K562 (cell line): ENCODE data around the gene CAMK2D. TPM values are rescaled to one million over a fixed set of nuclear protein-coding genes. Genes with fewer than 3 reads are reported as not detected.

Experiments used
- ATAC-seq: fragments of 200-7000 bp; cut with Tn5 transposase; 3 replicates; pipeline ENCODE4 v1.9.1; 2020; ENCODE audit warnings: moderate library complexity
- BruUV-seq: library from RNA; stranded (reverse); fragments of 400-500 nt; replicated peaks from 2 replicates; lab custom pipeline; 2021; lab: Mats Ljungman, UMichigan
- CTCF ChIA-PET: fragments of 300-600 bp; formaldehyde crosslinking; extraction: SDS; loops from one replicate; lab custom pipeline; 2021; ENCODE audit warnings: low intra/inter-chr PET ratio; lab: Yijun Ruan, JAX
- POLR2A ChIA-PET: fragments of 300-600, 350-650 bp; sonication (Branson Sonifier 250); formaldehyde crosslinking; extraction: SDS; loops from one replicate; lab custom pipeline; 2021; ENCODE audit warnings: antibody characterized with exemption, inconsistent platforms; lab: Yijun Ruan, JAX
- DNase-seq, 4 experiments: peaks; one replicate each; pipeline versions ENCODE4 v3.0.0 to v3.0.0-alpha.2; 2011 to 2018; ENCODE audit warnings: low spot score in 3 of 4, mixed read lengths in 3 of 4; ENCODE audit errors: extremely low read depth in 1 of 4
- FAIRE-seq: peaks from 2 replicates; lab custom pipeline; 2011; peaks lifted over from hg19 to GRCh38; lab: Jason Lieb, UNC
- H2AFZ ChIP-seq: 2 replicates; pipeline ENCODE4 v1.6.0; 2011; ENCODE audit warnings: low read depth, low read length, control low read depth, inconsistent platforms
- H3K27ac ChIP-seq: fragments of 200-600 bp; 3 replicates; pipeline ENCODE4 v1.8.0; 2011; ENCODE audit warnings: low read depth, mild to moderate bottlenecking, control low read depth, inconsistent platforms, low read length, moderate library complexity, mixed read lengths; ENCODE audit errors: extremely low read depth
- H3K27me3 ChIP-seq, 2 experiments: fragments of 300-600 bp in 1 of 2; 2 replicates in 1 of 2; 3 replicates in 1 of 2; pipeline versions ENCODE4 v1.6.0 to v1.8.0; 2011; ENCODE audit warnings: inconsistent platforms in 2 of 2, low read length in 2 of 2, mild to moderate bottlenecking in 1 of 2, mixed read lengths in 1 of 2, moderate library complexity in 1 of 2; ENCODE audit not compliant: control insufficient read depth in 2 of 2, insufficient read depth in 2 of 2
- H3K36me3 ChIP-seq: fragments of 300-600 bp; 3 replicates; pipeline ENCODE4 v1.8.0; 2011; ENCODE audit warnings: mild to moderate bottlenecking, low read length, inconsistent platforms; ENCODE audit not compliant: control insufficient read depth, insufficient read depth
- H3K4me1 ChIP-seq, 2 experiments: fragments of 200-600 bp in 1 of 2; replicated peaks in 1 of 2; 2 replicates in 1 of 2; 3 replicates in 1 of 2; pipeline versions ENCODE4 v1.5.1 to v1.8.0; 2011; ENCODE audit warnings: inconsistent platforms in 2 of 2, low read length in 2 of 2, mild to moderate bottlenecking in 1 of 2, mixed read lengths in 1 of 2, moderate library complexity in 1 of 2; ENCODE audit not compliant: control insufficient read depth in 2 of 2, insufficient read depth in 2 of 2
- H3K4me2 ChIP-seq: 2 replicates; pipeline ENCODE4 v1.6.1; 2011; ENCODE audit warnings: low read length, control low read depth, inconsistent platforms, mixed read lengths; ENCODE audit not compliant: insufficient read depth
- H3K4me3 ChIP-seq: fragments of 200-600 bp; sonication (generic), shearing (Covaris generic); 2 replicates; pipeline ENCODE4 v1.5.1; 2016; ENCODE audit warnings: control low read depth, inconsistent platforms
- H3K79me2 ChIP-seq: fragments of 200-600 bp; 3 replicates; pipeline ENCODE4 v1.8.0; 2011; ENCODE audit warnings: low read length, inconsistent platforms; ENCODE audit not compliant: control insufficient read depth, insufficient read depth
- H3K9ac ChIP-seq, 2 experiments: 2 replicates each; pipeline versions ENCODE4 v1.6.0 to v1.6.1; 2011; ENCODE audit warnings: low read depth in 2 of 2, low read length in 2 of 2, control low read depth in 1 of 2, inconsistent platforms in 1 of 2, mild to moderate bottlenecking in 1 of 2, mixed read lengths in 1 of 2; ENCODE audit not compliant: insufficient read depth in 1 of 2
- H3K9me1 ChIP-seq: one replicate; pipeline ENCODE4 v1.6.0; 2011; ENCODE audit warnings: inconsistent platforms, mild to moderate bottlenecking, low read length, moderate library complexity; ENCODE audit not compliant: control insufficient read depth, insufficient read depth
- H3K9me3 ChIP-seq: replicated peaks from 2 replicates; pipeline ENCODE4 v1.5.1; 2011; ENCODE audit warnings: low read depth, low read length, inconsistent platforms; ENCODE audit not compliant: control insufficient read depth, insufficient read depth
- H4K20me1 ChIP-seq: replicated peaks from 2 replicates; pipeline ENCODE4 v1.6.1; 2011; ENCODE audit warnings: low read length, inconsistent platforms, mixed read lengths; ENCODE audit not compliant: control insufficient read depth, insufficient read depth
- SLC30A9 ChIP-seq: fragments of 250-450 bp; sonication (Bioruptor Pico); IDR thresholded peaks from 2 replicates; pipeline ENCODE4 v1.8.0; 2022; ENCODE audit warnings: mild to moderate bottlenecking, moderate library complexity
- TFAM ChIP-seq: fragments of 250-450 bp; sonication (Bioruptor Pico); conservative IDR thresholded peaks from 2 replicates; pipeline ENCODE4 v1.5.0; 2021; ENCODE audit warnings: mild to moderate bottlenecking, moderate library complexity
- YBX1 ChIP-seq: fragments of 450-650 bp; IDR thresholded peaks from 2 replicates; pipeline ENCODE4 v1.7.1; 2016; ENCODE audit warnings: mild to moderate bottlenecking
- ZFP91 ChIP-seq: sonication (generic); formaldehyde crosslinking; IDR thresholded peaks from 2 replicates; pipeline ENCODE4 v1.8.0; 2022; ENCODE audit warnings: mild to moderate bottlenecking, missing genetic modification reagents
- ZNF280A ChIP-seq: fragments of 450-650 bp; IDR thresholded peaks from 2 replicates; pipeline ENCODE4 v1.6.1; 2018; ENCODE audit warnings: mild to moderate bottlenecking, low read depth; ENCODE audit not compliant: partially characterized antibody
- ZNF561 ChIP-seq: fragments of 450-650 bp; formaldehyde crosslinking; conservative IDR thresholded peaks from 2 replicates; pipeline ENCODE4 v1.4.0; 2020; ENCODE audit warnings: mild to moderate bottlenecking, moderate library complexity
- WGBS: fragments of 100-300 bp; shearing (Covaris generic); methylation state at CpG from one replicate; pipeline ENCODE4 v1.1.6; 2016; ENCODE audit warnings: low coverage, mixed read lengths; ENCODE audit not compliant: insufficient coverage; ENCODE audit errors: missing lambda C conversion rate; 5-methylcytosine and 5-hydroxymethylcytosine counted together
- in situ Hi-C: fragments of 300-500 bp; cut with MboI; formaldehyde crosslinking; loops from 4 replicates; pipeline ENCODE4 v1.15.0; 2018; ENCODE audit warnings: inconsistent platforms, mixed read lengths
- intact Hi-C: fragments of 100-400 bp; cut with micrococcal nuclease; formaldehyde crosslinking; loops from 2 replicates; pipeline ENCODE4 v1.14.2; 2022
- polyA plus RNA-seq, 8 experiments: library from polyadenylated mRNA; depleted of rRNA in 4 of 8; stranded (reverse) in 5 of 8; unstranded in 3 of 8; fragments of >200 nt; fragmentation: Nextera tagmentation in 2 of 8; fragmentation: Illumina TruSeq in 1 of 8; extraction: Ambion mirVana in 2 of 8; extraction: Trizol in 1 of 8; gene quantifications; 2 replicates each; pipeline versions ENCODE4 v1.2.1 to v1.2.3, GENCODE V29; 2011 to 2014; ENCODE audit warnings: inconsistent platforms in 1 of 8, missing spikeins in 1 of 8
- total RNA-seq, 7 experiments: library from RNA; depleted of rRNA in 6 of 7; stranded (reverse); fragments of >200 nt in 6 of 7; fragmentation: Illumina TruSeq in 2 of 7; extraction: Trizol in 2 of 7; gene quantifications; 2 replicates each; pipeline versions ENCODE4 v1.2.1 to v1.2.3, GENCODE V29; 2011 to 2021; ENCODE audit warnings: low replicate concordance in 1 of 7
- TF ChIP-seq, protein P1 (sequence below): fragments of 150-350 bp; conservative IDR thresholded peaks from 2 replicates; pipeline ENCODE4 v1.6.1; 2014; ENCODE audit warnings: low read length

CAMK2D gene
- total and polyA plus RNA-seq, 9 of the 15 experiments (the other 6 are each of a cell fraction or from before 2014, with no cell fraction given): 0.01 to 0.33 (median 0.04) TPM; not detected in 2

- no peak for TF ChIP-seq ZNF280A
- no peak for TF ChIP-seq ZNF561 (CRISPR knock-in tag)
- TF ChIP-seq ZFP91 (CRISPR knock-in tag): no peak
Observed at GRCh38 chr4:113697429-113697828, 64.1 kb downstream of the CAMK2D start (continued).

- Histone ChIP-seq H3K4me3 (no peak overlapping the region), H3K36me3 (no peaks in the 10 kb centered on the region), H3K4me1 (no peaks in the 10 kb centered on the region), H2AFZ (no peak overlapping the region), H3K27ac (no peak overlapping the region), H3K9ac (no peak overlapping the region), H3K27me3 (no peaks in the 10 kb centered on the region), H3K9me3 (no peaks in the 10 kb centered on the region), H3K79me2 (no peaks in the 10 kb centered on the region), H4K20me1 (no peaks in the 10 kb centered on the region), H3K4me2 (no peak overlapping the region), H3K9me1 (no peaks in the 10 kb centered on the region)
- 0% methylated on average over 2 of the region's 3 CpGs for WGBS
- ChIA-PET CTCF (no interaction called here), POLR2A (no interaction called here)
- ATAC-seq (no peak), DNase-seq (no peak), FAIRE-seq (no peak)
- in situ Hi-C loops (no loop called here), intact Hi-C loops (no loop called here)
- BruUV-seq: no TSS peak
- no peak for TF ChIP-seq TFAM (CRISPR knock-in tag)
- no peak for TF ChIP-seq SLC30A9 (CRISPR knock-in tag)
- TF ChIP-seq YBX1: no peak
- TF ChIP-seq, protein P1, sequence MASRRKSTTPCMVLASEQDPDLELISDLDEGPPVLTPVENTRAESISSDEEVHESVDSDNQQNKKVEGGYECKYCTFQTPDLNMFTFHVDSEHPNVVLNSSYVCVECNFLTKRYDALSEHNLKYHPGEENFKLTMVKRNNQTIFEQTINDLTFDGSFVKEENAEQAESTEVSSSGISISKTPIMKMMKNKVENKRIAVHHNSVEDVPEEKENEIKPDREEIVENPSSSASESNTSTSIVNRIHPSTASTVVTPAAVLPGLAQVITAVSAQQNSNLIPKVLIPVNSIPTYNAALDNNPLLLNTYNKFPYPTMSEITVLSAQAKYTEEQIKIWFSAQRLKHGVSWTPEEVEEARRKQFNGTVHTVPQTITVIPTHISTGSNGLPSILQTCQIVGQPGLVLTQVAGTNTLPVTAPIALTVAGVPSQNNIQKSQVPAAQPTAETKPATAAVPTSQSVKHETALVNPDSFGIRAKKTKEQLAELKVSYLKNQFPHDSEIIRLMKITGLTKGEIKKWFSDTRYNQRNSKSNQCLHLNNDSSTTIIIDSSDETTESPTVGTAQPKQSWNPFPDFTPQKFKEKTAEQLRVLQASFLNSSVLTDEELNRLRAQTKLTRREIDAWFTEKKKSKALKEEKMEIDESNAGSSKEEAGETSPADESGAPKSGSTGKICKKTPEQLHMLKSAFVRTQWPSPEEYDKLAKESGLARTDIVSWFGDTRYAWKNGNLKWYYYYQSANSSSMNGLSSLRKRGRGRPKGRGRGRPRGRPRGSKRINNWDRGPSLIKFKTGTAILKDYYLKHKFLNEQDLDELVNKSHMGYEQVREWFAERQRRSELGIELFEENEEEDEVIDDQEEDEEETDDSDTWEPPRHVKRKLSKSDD: no peak
Observed at GRCh38 chr4:113695328-113696169, 66.0 kb downstream of the CAMK2D start.
